DND-41 (cell line): ENCODE results near the gene POC1A.

Source experiments
- CTCF ChIP-seq: IDR thresholded peaks from 2 replicates; pipeline ENCODE4 v1.5.1; 2012; ENCODE audit warnings: borderline replicate concordance, low read length, moderate library complexity, mild to moderate bottlenecking; ENCODE audit not compliant: poor library complexity, severe bottlenecking; ENCODE audit errors: extremely low read depth
- EZH2 ChIP-seq: IDR thresholded peaks from 3 replicates; pipeline ENCODE4 v1.6.1; 2012; ENCODE audit warnings: borderline replicate concordance, low read depth, mild to moderate bottlenecking, moderate library complexity, low read length, inconsistent platforms; ENCODE audit not compliant: severe bottlenecking

- no peak for TF ChIP-seq CTCF
- TF ChIP-seq EZH2: no peak
Observed at GRCh38 chr3:52037291-52037690, 116.9 kb downstream of the POC1A start.
